H7 (cell line): Measurements from ENCODE around the gene MYF6. TPM values are rescaled to one million over a fixed set of nuclear protein-coding genes. Genes with fewer than 3 reads are reported as not detected.
A peak's percentile ranks its signal among the peaks of the same experiment; 100 is the strongest.
"Not testable (repeated sequence)": the region's sequence is repeated elsewhere in the genome, so short reads cannot be mapped to it uniquely, and the experiment has no call there.

Experiments used
- DNase-seq: peaks from one replicate; pipeline ENCODE4 v3.0.0; 2012
- H3K27me3 ChIP-seq: 2 replicates; pipeline ENCODE4 v1.6.0; 2011; ENCODE audit warnings: mild to moderate bottlenecking, low read length; ENCODE audit not compliant: control insufficient read depth, insufficient read depth
- H3K36me3 ChIP-seq: replicated peaks from 2 replicates; pipeline ENCODE4 v1.5.1; 2011; ENCODE audit warnings: low read length; ENCODE audit not compliant: control insufficient read depth, insufficient read depth
- H3K4me3 ChIP-seq: 2 replicates; pipeline ENCODE4 v1.5.1; 2011; ENCODE audit warnings: low read depth, mild to moderate bottlenecking, control low read depth, low read length, moderate library complexity; ENCODE audit not compliant: insufficient read depth
- total RNA-seq: library from RNA; depleted of rRNA; stranded (reverse); fragments of >200 nt; shearing (Covaris generic); gene quantifications from 2 replicates; pipeline ENCODE4 v1.2.3, GENCODE V29; 2014; rRNA removed

Gene MYF6
- 0.11 TPM in 1 of 2 replicates, not detected in the other for total RNA-seq

GRCh38 chr12:80707126-80707829 is at the start of gene MYF6:
Gene MYF6 (plus strand): TSS chr12:80707634. CDS start chr12:80707720, 86 bp downstream.
- Histone ChIP-seq H3K36me3 (no peaks in the 10 kb centered on the region), H3K4me3 (peak within 1 kb of the TSS; percentile 32), H3K27me3 (peaks cover 82% of the 10 kb centered on the region)
- no peak for DNase-seq

DNA sequence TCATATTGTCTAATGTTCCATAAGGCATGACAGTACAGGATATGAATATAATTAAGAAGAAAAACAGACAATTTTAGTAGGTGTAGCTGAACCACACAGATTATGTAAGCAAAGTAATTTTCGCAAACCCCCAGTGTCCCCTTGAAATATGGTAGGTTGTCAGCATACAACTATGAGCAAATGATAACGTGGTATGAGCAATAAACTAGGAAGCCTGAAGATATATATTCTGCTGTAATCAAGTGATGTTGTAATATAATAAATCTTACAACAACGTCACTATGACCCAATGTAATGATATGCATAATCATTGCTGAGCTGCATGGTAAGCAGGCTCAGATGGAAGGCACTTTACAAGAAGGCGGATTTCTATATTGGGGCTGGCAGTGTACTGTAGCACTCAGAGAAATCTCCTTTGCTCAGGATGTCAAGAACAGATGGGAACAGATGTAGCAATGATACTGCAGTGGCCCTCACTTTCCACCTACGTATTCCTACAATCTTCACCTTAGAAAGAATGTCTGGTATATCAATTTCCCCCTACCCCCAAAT is 47.8 kb upstream of the MYF6 start:
- DNase-seq = no peak
- H3K36me3 ChIP-seq = no peaks in the 10 kb centered on the region
- H3K27me3 ChIP-seq = no peaks in the 10 kb centered on the region
- no peak overlapping the region for H3K4me3 ChIP-seq

GRCh38 chr12:80662586-80662985 is 44.8 kb upstream of the MYF6 start:
- no peak for DNase-seq
- no peak overlapping the region for H3K4me3 ChIP-seq
- no peaks in the 10 kb centered on the region for H3K27me3 ChIP-seq
- H3K36me3 ChIP-seq = no peaks in the 10 kb centered on the region

- DNase-seq = no peak
- Histone ChIP-seq H3K4me3 (no peak overlapping the region), H3K27me3 (no peaks in the 10 kb centered on the region), H3K36me3 (no peaks in the 10 kb centered on the region)
Observed at GRCh38 chr12:80670214-80670613, 37.2 kb upstream of the MYF6 start.

DNA sequence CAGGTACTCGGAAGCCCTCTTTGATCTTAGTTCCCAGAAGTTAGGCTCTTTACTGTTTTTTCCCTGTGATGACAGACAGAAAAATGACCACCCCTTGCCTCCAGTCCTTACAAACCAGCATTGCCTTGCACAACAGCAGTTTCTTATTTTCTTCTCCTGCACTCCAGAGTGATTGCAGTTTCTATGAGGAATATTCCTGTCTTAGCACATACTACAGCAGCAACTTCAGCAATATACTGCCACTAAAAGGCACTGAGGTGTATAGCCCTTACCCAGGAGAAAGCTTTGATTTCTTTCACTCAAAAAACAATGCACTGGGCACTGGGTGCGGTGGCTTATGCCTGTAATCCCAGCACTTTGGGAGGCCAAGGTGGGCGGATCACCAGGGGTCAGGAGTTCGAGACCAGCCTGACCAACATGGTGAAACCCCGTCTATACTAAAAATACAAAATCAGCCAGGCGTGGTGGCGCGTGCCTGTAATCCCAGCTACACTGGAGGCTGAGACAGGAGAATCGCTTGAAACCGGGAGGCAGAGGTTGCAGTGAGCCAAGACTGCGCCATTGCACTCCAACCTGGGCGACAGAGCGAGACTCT is 31.3 kb upstream of the MYF6 start:
- H3K27me3 ChIP-seq, H3K4me3 ChIP-seq, H3K36me3 ChIP-seq, DNase-seq: not testable (repeated sequence)

GRCh38 chr12:80676856-80677255 is 30.6 kb upstream of the MYF6 start:
- no peak for DNase-seq

GRCh38 chr12:80677994-80678393 is 29.4 kb upstream of the MYF6 start:
- H3K27me3 ChIP-seq = no peaks in the 10 kb centered on the region
- DNase-seq = no peak
- H3K36me3 ChIP-seq = no peaks in the 10 kb centered on the region
- no peak overlapping the region for H3K4me3 ChIP-seq

More at GRCh38 chr12:80676856-80677255, 30.6 kb upstream of the MYF6 start:
- no peak overlapping the region for H3K4me3 ChIP-seq
- H3K27me3 ChIP-seq = no peaks in the 10 kb centered on the region
- H3K36me3 ChIP-seq = no peaks in the 10 kb centered on the region

GRCh38 chr12:80679346-80680131 is 27.9 kb upstream of the MYF6 start:
- H3K36me3 ChIP-seq = no peaks in the 10 kb centered on the region
- H3K27me3 ChIP-seq = no peaks in the 10 kb centered on the region
- DNase-seq = no peak

GRCh38 chr12:80681287-80681686 is 26.1 kb upstream of the MYF6 start:
- H3K4me3 ChIP-seq = no peak overlapping the region
- H3K27me3 ChIP-seq = no peaks in the 10 kb centered on the region
- DNase-seq = no peak
- no peaks in the 10 kb centered on the region for H3K36me3 ChIP-seq

More at GRCh38 chr12:80679346-80680131, 27.9 kb upstream of the MYF6 start:
- H3K4me3 ChIP-seq = no peak overlapping the region

DNA sequence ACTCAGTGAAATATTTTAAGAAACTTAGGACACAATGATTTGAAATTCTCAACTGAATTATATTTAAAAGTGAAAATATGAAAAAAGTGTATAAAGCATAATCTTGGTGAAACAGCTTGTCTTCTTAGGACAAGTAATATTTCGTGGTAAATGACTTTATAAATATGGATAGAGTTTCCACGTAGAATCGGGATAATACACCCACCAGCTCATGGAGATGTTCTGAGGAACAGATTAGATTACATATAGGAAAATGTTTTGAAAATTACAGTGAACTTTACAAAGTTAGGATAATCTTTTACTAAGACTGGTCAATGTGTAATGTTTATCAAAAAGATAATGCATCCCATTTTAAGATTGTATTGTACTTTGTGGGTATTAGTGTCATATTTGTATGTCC is 25.6 kb upstream of the MYF6 start:
- no peak for DNase-seq
- Histone ChIP-seq H3K4me3 (no peak overlapping the region), H3K27me3 (no peaks in the 10 kb centered on the region), H3K36me3 (no peaks in the 10 kb centered on the region)

DNA sequence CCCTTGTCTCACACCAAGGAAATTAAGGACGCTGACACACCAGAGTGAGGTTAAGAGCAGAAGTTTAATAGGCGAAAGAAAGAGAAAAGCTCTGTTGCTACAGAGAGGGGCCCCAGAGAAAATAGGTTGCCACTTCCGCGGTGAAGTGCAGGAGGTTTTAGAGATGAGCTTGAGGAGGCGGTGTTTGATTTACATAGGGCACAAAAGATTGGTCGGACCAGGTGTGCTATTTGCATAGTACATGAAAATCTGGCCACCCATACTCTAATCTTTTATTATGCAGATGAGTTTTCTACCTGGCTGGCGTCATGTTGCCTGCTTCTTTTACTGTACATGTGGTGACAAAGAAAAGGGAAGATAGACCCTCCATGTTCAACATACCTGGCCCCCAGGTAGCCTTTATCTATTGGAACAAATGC is 23.3 kb upstream of the MYF6 start:
- no peaks in the 10 kb centered on the region for H3K27me3 ChIP-seq
- H3K36me3 ChIP-seq = no peaks in the 10 kb centered on the region
- no peak overlapping the region for H3K4me3 ChIP-seq
- peak; percentile 9 for DNase-seq

DNA sequence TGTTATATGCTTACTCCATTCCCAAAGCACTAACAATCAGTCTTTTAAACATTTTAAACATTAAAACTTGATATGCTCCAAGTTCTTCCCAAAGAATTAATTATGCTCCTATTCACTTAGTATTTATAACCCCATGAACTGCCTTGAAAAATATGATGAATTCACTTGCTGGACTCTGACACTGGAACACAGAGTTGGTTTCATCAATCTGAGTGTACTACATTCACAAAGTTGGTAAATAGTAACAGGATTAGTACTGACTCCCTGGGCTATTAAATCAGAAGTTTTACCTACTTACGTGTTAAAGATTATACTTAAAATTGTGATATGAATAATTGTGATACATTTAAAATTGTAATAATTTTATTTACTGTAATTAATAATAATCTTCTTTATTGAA is 17.3 kb upstream of the MYF6 start:
- DNase-seq = no peak
- no peak overlapping the region for H3K4me3 ChIP-seq

GRCh38 chr12:80690513-80690912 is 16.9 kb upstream of the MYF6 start:
- Histone ChIP-seq H3K4me3 (no peak overlapping the region), H3K27me3 (no peaks in the 10 kb centered on the region), H3K36me3 (no peaks in the 10 kb centered on the region)
- DNase-seq = no peak

More for the DNA sequence above, 17.3 kb upstream of the MYF6 start:
- Histone ChIP-seq H3K36me3 (no peaks in the 10 kb centered on the region), H3K27me3 (no peaks in the 10 kb centered on the region)

- H3K27me3 ChIP-seq = no peaks in the 10 kb centered on the region; the same call in 1 of the 2 replicates
Observed at GRCh38 chr12:80692114-80692513, 15.3 kb upstream of the MYF6 start.

More at GRCh38 chr12:80692114-80692513, 15.3 kb upstream of the MYF6 start:
- H3K4me3 ChIP-seq = no peak overlapping the region
- no peak for DNase-seq
- no peaks in the 10 kb centered on the region for H3K36me3 ChIP-seq
